ENCODE data around the gene SEPTIN1. TPM values are rescaled to one million over a fixed set of nuclear protein-coding genes. Genes with fewer than 3 reads are reported as not detected.

SEPTIN1 gene
- total RNA-seq, 1 donor from 2014 or later, result 8.2 TPM

- no peak for DNase-seq (ENCODE audit: low spot score)
Observed at GRCh38 chr16:30357715-30358576, 24.4 kb downstream of the SEPTIN1 start.

DNA sequence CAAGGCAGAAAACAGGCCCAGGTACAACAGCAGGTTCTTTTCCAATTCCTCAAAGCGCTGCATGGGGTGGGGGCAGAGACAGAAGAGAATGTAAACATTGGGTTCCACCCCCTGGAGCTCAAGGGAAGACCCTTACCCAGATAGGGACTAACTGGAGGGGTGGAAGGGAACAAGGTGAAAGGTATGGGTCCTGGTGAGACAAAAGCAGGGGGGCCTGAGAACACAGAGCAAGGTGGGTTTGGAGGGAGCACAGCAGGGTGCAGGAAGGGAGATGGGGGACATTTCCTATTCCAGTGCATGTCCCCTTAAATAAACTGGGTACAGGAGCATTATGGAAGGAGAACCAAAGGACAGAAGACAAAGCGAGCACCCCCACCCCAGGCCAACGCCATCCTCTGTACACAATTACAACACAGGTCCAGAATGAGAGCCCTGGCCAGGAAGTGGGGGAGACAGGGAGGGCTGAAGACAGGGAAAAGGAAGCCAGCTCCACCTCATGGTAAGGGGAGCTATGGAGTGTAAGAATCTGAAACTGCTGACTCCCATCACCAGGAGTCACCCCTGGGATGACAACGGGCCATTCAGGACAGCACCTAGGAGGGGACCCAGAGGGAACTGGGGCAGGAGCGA lies 25.2 kb downstream of the SEPTIN1 start:
- DNase-seq (ENCODE audit: low spot score), result no peak

DNA sequence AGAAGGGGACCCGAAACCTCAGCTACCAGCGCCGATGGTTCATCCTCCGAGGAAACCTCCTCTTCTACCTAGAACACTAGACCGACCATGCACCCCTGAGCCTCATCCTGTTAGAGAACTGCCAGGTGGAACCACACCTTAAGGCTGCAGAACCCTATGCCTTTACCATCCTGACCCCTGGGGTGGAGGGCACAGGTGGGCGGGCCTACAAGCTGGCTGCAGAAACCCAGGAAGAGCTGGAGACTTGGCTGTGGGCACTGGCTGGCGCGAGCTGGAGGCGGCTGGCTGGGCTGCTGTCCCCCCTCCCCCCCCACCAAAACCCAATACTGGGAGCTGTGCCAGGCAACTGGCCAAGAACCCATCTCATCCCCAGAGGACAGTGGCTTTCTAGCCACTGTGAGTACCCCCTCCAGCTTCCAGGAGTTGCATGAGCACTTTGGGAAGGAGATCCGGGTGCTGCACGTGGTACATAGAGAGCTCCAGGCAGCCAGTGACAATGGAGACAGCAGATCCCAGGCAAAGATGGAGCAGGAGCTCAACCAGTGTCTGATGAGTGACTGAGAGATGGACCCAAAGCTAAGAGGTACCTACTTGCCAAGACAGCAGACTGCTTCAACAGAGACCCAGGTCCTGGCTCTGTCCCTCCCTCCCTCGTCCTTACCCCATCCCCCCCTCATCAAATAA lies 25.8 kb downstream of the SEPTIN1 start:
- no peak for DNase-seq (ENCODE audit: low spot score)

DNA sequence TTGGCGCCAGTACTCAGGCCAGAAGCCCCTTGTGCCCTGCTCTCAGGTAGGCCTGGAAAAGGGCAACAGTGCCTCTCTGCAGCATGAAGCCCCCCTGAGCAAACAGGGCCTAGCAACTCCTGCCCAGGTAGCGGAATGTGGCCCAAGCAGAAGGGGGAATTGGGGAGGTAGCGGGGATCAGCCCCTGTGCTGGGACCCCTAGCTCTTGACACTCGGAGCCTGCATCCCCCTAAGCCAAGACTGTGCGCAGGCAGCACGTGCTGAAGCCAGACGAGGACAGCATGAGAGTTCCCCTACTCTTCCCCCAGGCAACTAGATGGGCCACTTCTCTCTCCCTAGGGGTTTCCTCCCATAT lies 26.4 kb downstream of the SEPTIN1 start:
- DNase-seq (ENCODE audit: low spot score), result no peak

DNA sequence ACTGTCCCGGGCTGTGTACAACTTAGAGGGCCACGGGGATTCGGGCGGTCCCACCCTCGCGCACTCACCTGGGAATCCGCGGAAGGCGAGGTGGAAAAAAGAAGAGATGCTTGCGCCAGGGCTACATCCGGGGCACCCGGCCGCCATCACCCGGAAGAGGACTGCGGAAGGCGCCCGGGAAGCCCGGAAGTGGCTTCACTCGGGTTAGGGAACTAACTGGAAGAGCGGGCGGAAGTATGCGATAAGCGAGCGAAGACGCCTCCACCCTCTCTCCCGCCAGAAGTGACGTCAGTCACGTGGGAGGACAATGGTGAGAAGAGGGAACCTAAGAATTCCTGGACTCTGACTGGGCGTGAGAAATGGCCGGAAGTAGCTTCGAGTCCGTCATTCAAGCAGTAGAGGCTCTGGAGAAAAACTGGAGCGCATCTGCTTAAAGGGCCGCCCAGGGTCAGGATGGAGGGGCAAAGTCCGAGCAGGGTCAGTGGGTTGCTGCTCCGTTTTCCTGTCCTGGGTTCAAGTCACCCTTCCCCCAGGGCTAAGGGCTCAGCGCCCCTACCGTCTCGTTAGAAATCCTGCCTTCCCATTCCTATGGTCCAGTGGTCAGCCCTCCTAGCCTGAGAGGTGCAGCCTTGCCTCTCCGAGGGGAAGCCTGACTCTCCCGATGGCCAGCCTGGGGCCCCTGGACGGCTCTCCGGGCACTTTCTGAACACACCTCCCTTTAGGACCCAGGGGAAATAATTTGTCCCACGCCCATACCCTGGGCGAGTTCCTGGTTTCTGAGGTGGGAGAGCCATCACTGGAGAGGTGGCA lies 27.0 kb downstream of the SEPTIN1 start, which contains the start of gene CD2BP2:
Gene CD2BP2 (minus strand): TSS at position 165 of the 810 bp plus-strand sequence. CDS start 627 bp downstream, outside the sequence.
- DNase-seq (ENCODE audit: low spot score), result peak; percentile 98

- DNase-seq (ENCODE audit: low spot score), result no peak
Observed at GRCh38 chr16:30354423-30355143, 27.8 kb downstream of the SEPTIN1 start.

- DNase-seq (ENCODE audit: low spot score), result no peak
Observed at GRCh38 chr16:30353438-30354129, 28.8 kb downstream of the SEPTIN1 start.

GRCh38 chr16:30352488-30353401 lies 29.6 kb downstream of the SEPTIN1 start:
- no peak for DNase-seq (ENCODE audit: low spot score)

DNA sequence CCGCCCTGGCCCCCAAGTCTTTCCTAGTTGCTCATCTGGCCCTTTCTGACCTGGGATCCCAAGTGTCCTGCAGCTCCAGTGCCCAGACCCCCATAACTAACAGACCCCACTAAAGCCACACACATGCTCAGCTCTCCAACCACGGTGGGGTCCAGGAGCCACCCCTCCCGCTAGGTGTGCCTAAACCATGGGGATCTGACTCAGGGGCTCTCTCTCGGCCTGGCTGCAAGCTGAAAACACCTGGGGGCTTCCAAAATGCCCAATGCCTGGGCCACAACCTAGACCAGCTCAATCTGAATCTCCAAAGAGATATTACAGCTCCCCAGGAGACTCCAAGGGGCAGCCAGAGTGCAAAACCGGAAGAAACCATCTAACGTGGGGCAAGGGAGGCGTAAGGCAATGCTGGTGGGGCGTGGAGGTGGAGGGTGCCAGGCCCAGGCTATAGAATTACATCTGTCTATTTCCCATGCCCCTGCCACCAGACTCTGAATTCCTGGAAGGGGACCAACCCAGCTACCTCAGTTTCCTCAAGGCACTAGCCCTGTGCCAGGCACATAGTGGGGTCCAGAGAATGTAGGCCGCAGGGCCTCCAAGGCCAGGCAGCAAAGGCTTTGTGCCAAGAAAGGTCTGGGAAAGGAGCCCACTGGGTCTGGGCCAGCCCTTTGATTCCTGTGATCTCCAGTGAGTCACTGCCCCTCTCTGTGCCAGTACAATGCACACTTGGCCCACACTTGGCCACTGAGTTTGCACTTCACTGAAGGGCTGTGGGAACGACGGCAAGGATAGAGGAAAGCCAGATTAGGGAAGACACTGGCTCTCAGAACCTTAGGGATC lies 30.6 kb downstream of the SEPTIN1 start:
- peak; percentile 85 for DNase-seq (ENCODE audit: low spot score)

DNA sequence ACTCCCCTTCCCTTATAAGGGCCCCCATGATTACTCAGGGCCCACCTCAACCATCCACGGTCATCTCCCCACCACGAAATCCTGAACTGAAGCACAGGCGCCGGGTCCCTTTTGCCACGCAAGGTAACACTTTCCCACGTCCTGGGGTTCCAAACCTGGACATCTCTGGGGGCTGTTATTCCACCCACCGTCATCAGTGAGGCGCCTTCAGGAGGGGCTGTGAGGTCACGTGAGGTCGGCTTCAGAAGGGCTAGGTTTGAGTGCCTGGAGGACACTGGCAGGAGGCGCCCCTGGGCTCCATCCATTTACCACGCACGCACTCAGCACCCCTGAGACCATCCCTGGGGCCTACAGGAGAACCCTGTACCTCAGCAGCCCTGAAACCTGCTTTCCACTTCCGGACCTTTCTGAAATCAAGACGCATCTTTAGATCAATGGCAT lies 31.3 kb downstream of the SEPTIN1 start:
- no peak for DNase-seq (ENCODE audit: low spot score)

DNA sequence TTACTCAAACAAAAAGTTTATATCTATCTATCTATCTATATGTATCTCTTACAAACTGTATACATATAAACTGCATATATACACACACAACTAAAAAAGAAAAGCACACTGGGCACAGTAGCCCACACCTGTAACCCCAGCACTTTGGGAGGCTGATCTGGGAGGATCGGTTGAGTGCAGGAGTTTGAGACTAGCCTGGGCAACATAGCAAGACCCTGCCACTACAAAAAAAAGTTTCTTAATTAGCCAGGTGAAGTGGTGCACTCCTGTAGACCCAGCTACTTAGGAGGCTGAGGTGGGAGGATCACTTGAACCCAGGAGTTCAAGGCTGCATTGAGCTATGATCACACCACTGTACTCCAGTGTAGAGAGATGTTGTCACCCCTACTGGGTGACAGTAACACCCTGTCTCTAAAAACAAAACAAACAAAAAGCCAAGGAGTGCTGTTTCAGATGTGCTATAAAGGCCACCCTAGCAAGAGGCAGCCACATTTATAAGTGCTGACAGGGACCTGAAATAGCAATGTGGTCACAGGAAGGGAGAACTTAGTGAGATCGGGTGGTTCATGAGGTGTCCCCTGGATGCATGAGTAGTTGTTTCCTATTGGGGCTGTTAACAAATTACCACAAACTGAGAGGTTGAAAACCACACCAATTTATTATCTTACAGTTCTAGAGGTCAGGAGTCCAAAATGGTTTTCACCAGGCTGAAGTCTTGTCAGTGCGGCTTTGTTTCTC lies 32.1 kb downstream of the SEPTIN1 start:
- DNase-seq (ENCODE audit: low spot score), result no peak

- DNase-seq (ENCODE audit: low spot score), result no peak
Observed at GRCh38 chr16:30349675-30350074, 32.7 kb downstream of the SEPTIN1 start.

- no peak for DNase-seq (ENCODE audit: low spot score)
Observed at GRCh38 chr16:30348929-30349328, 33.4 kb downstream of the SEPTIN1 start.

DNA sequence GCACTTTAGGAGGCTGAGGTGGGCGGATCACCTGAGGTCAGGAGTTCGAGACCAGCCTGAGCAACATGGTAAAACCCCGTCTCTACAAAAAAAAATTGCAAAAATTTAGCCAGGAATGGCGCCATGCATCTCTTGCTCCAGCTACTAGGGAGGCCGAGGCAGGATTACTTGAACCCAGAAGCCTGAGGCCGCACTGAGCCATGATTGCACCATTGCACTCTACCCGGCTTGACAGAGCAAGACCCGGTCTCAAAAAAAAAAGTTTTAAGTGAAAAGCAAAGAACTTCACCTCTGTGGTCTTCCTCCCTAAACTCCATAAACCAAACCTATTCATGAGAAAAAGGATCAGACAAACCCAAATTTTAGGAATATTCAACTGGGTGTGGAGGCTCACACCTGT lies 34.2 kb downstream of the SEPTIN1 start:
- no peak for DNase-seq (ENCODE audit: low spot score)

DNA sequence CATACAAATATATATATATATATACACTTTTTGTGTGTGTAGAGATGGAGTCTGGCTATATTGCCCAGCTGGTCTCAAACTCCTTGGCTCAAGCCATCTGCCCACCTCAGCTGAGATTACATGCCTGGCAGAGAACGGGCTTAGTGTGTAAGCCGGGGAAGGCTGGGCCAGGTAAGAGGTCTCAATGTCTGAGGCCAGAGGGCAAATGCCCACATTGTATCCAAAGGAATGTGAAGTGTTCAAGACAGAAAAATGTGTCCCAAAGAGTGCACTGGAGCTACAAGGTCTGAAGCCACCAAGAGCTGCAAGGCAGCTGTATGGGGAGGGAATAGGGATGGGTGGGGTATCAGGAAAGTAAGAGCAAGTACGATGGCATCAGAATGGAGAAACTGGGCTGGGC lies 36.1 kb downstream of the SEPTIN1 start:
- no peak for DNase-seq (ENCODE audit: low spot score)

GRCh38 chr16:30343491-30343820 lies 38.9 kb downstream of the SEPTIN1 start:
- DNase-seq (ENCODE audit: low spot score), result peak; percentile 34

- peak; percentile 37 for DNase-seq (ENCODE audit: low spot score)
Observed at GRCh38 chr16:30342751-30343490, 39.4 kb downstream of the SEPTIN1 start.

Data from ureter (tissue), 1 donor.